Pancreas (tissue), 10 donors: ENCODE measurements around the gene ISOC2. TPM values are rescaled to one million over a fixed set of nuclear protein-coding genes. Genes with fewer than 3 reads are reported as not detected.

ENCODE experiments used
- ATAC-seq, 4 donors: fragments of 200-7000 bp; cut with Tn5 transposase; one replicate each; pipeline versions ENCODE4 v1.8.0 to v1.9.1; 2020; ENCODE audit warnings: mild to moderate bottlenecking in 4 of 4, moderate library complexity in 4 of 4
- DNase-seq, 6 donors: peaks; one replicate each; pipeline ENCODE4 v3.0.0-alpha.2; 2020
- FAIRE-seq: peaks from 2 replicates; lab custom pipeline; 2012; peaks lifted over from hg19 to GRCh38; lab: Jason Lieb, UNC
- H3K27ac ChIP-seq, 4 donors: fragments of 200-600 bp; sonication (generic); 1 replicate in 3 of 4; 2 replicates in 1 of 4; pipeline versions ENCODE4 v1.5.0 to v1.8.0; 2020
- H3K27me3 ChIP-seq, 4 donors: fragments of 200-600 bp; one replicate each; pipeline ENCODE4 v1.8.0; 2021
- H3K36me3 ChIP-seq, 3 donors: fragments of 200-600 bp; sonication (generic) in 1 of 3; one replicate each; pipeline versions ENCODE4 v1.5.0 to v1.8.0; 2020 to 2021
- H3K4me1 ChIP-seq, 3 donors: fragments of 200-600 bp; one replicate each; pipeline ENCODE4 v1.8.0; 2021
- H3K4me3 ChIP-seq, 4 donors: fragments of 200-600 bp; sonication (generic) in 2 of 4; one replicate each; pipeline versions ENCODE4 v1.5.0 to v1.8.0; 2020 to 2021
- H3K9me3 ChIP-seq, 4 donors: fragments of 200-600 bp; one replicate each; pipeline ENCODE4 v1.8.0; 2021
- WGBS, 2 donors: extraction: QIAGEN DNeasy Blood & Tissue Kit; methylation state at CpG; one replicate each; pipeline ENCODE4 v1.1.7; 2013; 5-methylcytosine and 5-hydroxymethylcytosine counted together
- intact Hi-C, 3 donors: fragments of 100-400 bp; cut with DNase I; formaldehyde crosslinking; loops; one replicate each; pipeline versions ENCODE4 v1.11.1 to v1.14.2; 2022
- polyA plus RNA-seq, 2 donors: library from polyadenylated mRNA; stranded (reverse); fragments of 200-250 nt; gene quantifications; one replicate each; pipeline ENCODE4 v1.2.3, GENCODE V29; 2013
- total RNA-seq, 6 donors: library from RNA; stranded (reverse); fragmentation: NEBNext Ultra II Directional in 4 of 6; extraction: Animal tissue kit (Norgen Biotek cat#: 25700) in 4 of 6; gene quantifications; one replicate each; pipeline versions ENCODE4 v1.2.1 to v1.2.4, GENCODE V29; 2021 to 2023
- TF ChIP-seq, protein P1 (sequence below), 4 donors: fragments of 200-600 bp; sonication (generic) in 3 of 4; IDR thresholded peaks; one replicate each; pipeline versions ENCODE4 v1.5.0 to v1.8.0; 2021; ENCODE audit warnings: antibody characterized with exemption in 4 of 4
- donor health status: healthy with polysubstance abuse.
- donor health status: DM: no; HTN: no; CAD: no; lungs with moderate emphysema.
- donor health status: DM: no; HTN: no; CAD: no.
- donor health status: control.
- donor health status: control.
- donor health status: Bipolar disorder and iron deficiency.
- donor health status: DM: yes; HTN: yes; CAD: no.
- donor health status: DM: no; HTN: no; CAD: no.
- donor health status: DM: no; HTN: no; CAD: no.
- donor health status: DM: yes; HTN: yes; CAD: no.

ISOC2 gene
- total and polyA plus RNA-seq, 8 donors: 13.0 to 43.9 (median 21.8) TPM

DNA sequence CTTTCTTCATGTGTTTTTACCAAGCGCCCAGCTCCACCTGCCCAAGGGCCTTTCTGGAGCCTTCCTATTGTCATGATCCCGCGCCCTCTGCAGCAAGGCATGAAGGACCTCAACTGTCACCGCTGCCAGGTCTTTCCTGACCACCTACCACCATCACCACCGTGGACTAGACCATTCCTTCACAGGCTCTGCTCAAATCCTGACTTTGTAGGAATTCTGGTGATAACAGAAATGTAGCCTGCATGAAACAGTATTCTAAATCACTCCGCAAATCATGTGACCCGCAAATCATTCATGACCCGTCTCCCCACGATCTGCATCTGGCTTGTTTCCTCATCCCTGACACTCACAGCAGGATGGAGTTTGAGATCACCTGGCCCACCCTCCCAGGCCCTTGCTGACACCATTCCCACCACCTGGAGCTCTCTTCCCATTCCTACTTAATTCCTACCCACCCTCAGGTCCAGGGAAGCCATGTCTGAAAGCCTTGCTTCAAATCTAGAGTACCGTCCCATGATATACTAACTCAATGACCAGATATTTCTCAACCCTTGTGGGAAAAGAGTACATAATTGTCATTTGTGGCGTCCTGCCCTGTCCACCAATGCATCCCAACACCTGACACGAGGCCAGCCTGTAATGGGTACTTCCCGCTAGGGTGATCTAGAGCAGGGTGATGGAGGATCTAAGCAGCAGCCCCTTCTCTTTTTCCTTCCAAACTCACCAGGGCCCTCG lies 55.2 kb downstream of the ISOC2 start:
- intact Hi-C loops: loop anchor here in 1 of 3 donors (10.0 kb wide), 1 partner anchor 111 kb away; no protein-coding TSS in a partner anchor
- no peak overlapping the region for H3K27ac ChIP-seq
- H3K4me1 ChIP-seq: peaks cover 0 to 4% (median 0%) of the 10 kb centered on the region in 3 donors
- 87 to 89% methylated on average over 14 of the region's 14 CpGs for WGBS, 2 donors
- ATAC-seq: no peak
- TF ChIP-seq, protein P1, sequence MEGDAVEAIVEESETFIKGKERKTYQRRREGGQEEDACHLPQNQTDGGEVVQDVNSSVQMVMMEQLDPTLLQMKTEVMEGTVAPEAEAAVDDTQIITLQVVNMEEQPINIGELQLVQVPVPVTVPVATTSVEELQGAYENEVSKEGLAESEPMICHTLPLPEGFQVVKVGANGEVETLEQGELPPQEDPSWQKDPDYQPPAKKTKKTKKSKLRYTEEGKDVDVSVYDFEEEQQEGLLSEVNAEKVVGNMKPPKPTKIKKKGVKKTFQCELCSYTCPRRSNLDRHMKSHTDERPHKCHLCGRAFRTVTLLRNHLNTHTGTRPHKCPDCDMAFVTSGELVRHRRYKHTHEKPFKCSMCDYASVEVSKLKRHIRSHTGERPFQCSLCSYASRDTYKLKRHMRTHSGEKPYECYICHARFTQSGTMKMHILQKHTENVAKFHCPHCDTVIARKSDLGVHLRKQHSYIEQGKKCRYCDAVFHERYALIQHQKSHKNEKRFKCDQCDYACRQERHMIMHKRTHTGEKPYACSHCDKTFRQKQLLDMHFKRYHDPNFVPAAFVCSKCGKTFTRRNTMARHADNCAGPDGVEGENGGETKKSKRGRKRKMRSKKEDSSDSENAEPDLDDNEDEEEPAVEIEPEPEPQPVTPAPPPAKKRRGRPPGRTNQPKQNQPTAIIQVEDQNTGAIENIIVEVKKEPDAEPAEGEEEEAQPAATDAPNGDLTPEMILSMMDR (IDR thresholded peaks at IDR 0.05): no peak
- peaks cover 0 to 7% (median 0%) of the 10 kb centered on the region in 3 donors for H3K36me3 ChIP-seq
- DNase-seq: no peak
- no peaks in the 10 kb centered on the region for H3K27me3 ChIP-seq
- FAIRE-seq: no peak
- no peaks in the 10 kb centered on the region for H3K9me3 ChIP-seq
- peak overlapping the region in 1 of 4 donors; percentile 64 for H3K4me3 ChIP-seq

DNA sequence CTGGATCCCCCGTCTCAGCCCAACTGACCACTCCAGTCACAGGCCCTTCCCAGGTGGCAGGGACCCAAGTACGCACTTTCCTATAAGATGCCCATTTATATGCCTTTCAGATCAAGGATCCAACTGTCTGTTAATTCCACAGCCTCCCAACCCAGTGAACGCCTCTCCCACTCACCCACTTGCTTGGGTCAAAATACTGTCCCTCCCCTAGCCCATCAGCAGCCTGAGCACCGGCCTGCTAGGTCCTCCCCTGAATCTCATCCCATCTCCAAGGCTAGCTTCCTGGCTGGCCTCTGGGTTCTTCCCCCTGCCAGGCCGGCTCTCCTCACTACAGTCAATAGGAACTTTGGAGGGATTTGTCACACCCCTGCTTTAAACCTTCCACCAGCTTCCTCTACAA lies 55.8 kb downstream of the ISOC2 start:
- intact Hi-C loops: loop anchor here in 1 of 3 donors (10.0 kb wide), 1 partner anchor 111 kb away; no protein-coding TSS in a partner anchor
- peaks cover 0 to 7% (median 0%) of the 10 kb centered on the region in 3 donors for H3K36me3 ChIP-seq
- ATAC-seq (no peak), FAIRE-seq (no peak), DNase-seq (no peak)
- no peak overlapping the region for H3K27ac ChIP-seq
- no peaks in the 10 kb centered on the region for H3K9me3 ChIP-seq
- TF ChIP-seq, protein P1 (IDR thresholded peaks at IDR 0.05): no peak
- peaks cover 0 to 4% (median 0%) of the 10 kb centered on the region in 3 donors for H3K4me1 ChIP-seq
- H3K4me3 ChIP-seq: no peak overlapping the region
- no peaks in the 10 kb centered on the region for H3K27me3 ChIP-seq
- 89 to 93% methylated on average over 5 of the region's 5 CpGs for WGBS, 2 donors

Other genes starting within 250 kb of the ISOC2 start
- 1 to 10 TPM; 1.0 to 1.8 (median 1.5) TPM for gene TMEM86B, start 232.9 kb downstream of the ISOC2 start, total RNA-seq
- 10 to 100 TPM; 14.4 to 27.3 TPM for gene TMEM86B, start 232.9 kb downstream of the ISOC2 start, polyA plus RNA-seq
- gene PPP6R1, start 202.6 kb downstream of the ISOC2 start, total RNA-seq: 10 to 100 TPM; 15.3 to 31.4 (median 18.9) TPM
- 10 to 100 TPM; 27.0 to 33.1 TPM for gene PPP6R1, start 202.6 kb downstream of the ISOC2 start, polyA plus RNA-seq
- gene HSPBP1, start 181.5 kb downstream of the ISOC2 start, total RNA-seq: 10 to 100 TPM in 4 of 6 donors, 1 to 10 TPM in 2; 7.0 to 16.6 (median 12.3) TPM
- gene HSPBP1, start 181.5 kb downstream of the ISOC2 start, polyA plus RNA-seq: 10 to 100 TPM; 26.4 to 29.5 TPM
- 1 to 10 TPM in 3 of 6 donors, under 1 TPM in 3; 0.46 to 2.5 (median 1.1) TPM for gene BRSK1, start 177.6 kb downstream of the ISOC2 start, total RNA-seq
- gene BRSK1, start 177.6 kb downstream of the ISOC2 start, polyA plus RNA-seq: 1 to 10 TPM; 4.8 to 9.2 TPM
- gene TMEM150B, start 136.3 kb downstream of the ISOC2 start, total RNA-seq: 1 to 10 TPM in 1 of 6 donors, under 1 TPM in 2, not detected in 3; 0.32 to 1.3 (median 0.83) TPM
- under 1 TPM in 1 of 2 donors, not detected in 1; 0.14 TPM for gene TMEM150B, start 136.3 kb downstream of the ISOC2 start, polyA plus RNA-seq
- gene KMT5C, start 121.8 kb downstream of the ISOC2 start, total RNA-seq: 10 to 100 TPM in 2 of 6 donors, 1 to 10 TPM in 4; 4.3 to 12.6 (median 6.9) TPM
- gene KMT5C, start 121.8 kb downstream of the ISOC2 start, polyA plus RNA-seq: 10 to 100 TPM; 22.3 to 27.4 TPM
- under 1 TPM in 1 of 6 donors, not detected in 5; 0.62 TPM for gene COX6B2, start 106.9 kb downstream of the ISOC2 start, total RNA-seq
- gene COX6B2, start 106.9 kb downstream of the ISOC2 start, polyA plus RNA-seq: under 1 TPM; 0.28 to 0.42 TPM
- gene GARIN5B, start 98.4 kb downstream of the ISOC2 start, total RNA-seq: not detected
- not detected for gene GARIN5B, start 98.4 kb downstream of the ISOC2 start, polyA plus RNA-seq
- under 1 TPM in 3 of 6 donors, not detected in 3; 0.20 to 0.41 (median 0.37) TPM for gene IL11, start 91.2 kb downstream of the ISOC2 start, total RNA-seq
- under 1 TPM; 0.16 to 0.19 TPM for gene IL11, start 91.2 kb downstream of the ISOC2 start, polyA plus RNA-seq
- gene TMEM190, start 84.8 kb downstream of the ISOC2 start, total RNA-seq: not detected
- gene TMEM190, start 84.8 kb downstream of the ISOC2 start, polyA plus RNA-seq: under 1 TPM in 1 of 2 donors, not detected in 1; 0.45 TPM
- 10 to 100 TPM; 14.7 to 32.7 (median 21.3) TPM for gene TMEM238, start 77.3 kb downstream of the ISOC2 start, total RNA-seq
- under 1 TPM; 0.42 TPM for gene TMEM238, start 77.3 kb downstream of the ISOC2 start, polyA plus RNA-seq
- 1,000 to 10,000 TPM in 1 of 6 donors, 100 to 1,000 TPM in 5; 420 to 1,198 (median 819) TPM for gene RPL28, start 75.7 kb downstream of the ISOC2 start, total RNA-seq
- gene RPL28, start 75.7 kb downstream of the ISOC2 start, polyA plus RNA-seq: 1,000 to 10,000 TPM in 1 of 2 donors, 100 to 1,000 TPM in 1; 738 to 1,109 TPM
- gene UBE2S, start 53.9 kb downstream of the ISOC2 start, total RNA-seq: 1 to 10 TPM; 2.0 to 7.3 (median 5.1) TPM
- gene UBE2S, start 53.9 kb downstream of the ISOC2 start, polyA plus RNA-seq: 1 to 10 TPM; 3.6 to 5.0 TPM
- under 1 TPM in 3 of 6 donors, not detected in 3; 0.05 to 0.16 (median 0.06) TPM for gene SHISA7, start 18.3 kb downstream of the ISOC2 start, total RNA-seq
- under 1 TPM; 0.04 to 0.33 TPM for gene SHISA7, start 18.3 kb downstream of the ISOC2 start, polyA plus RNA-seq
- gene C19orf85, start 3.1 kb upstream of the ISOC2 start, total RNA-seq: not detected
- not detected for gene C19orf85, start 3.1 kb upstream of the ISOC2 start, polyA plus RNA-seq
- 1 to 10 TPM; 3.4 to 6.2 (median 4.1) TPM for gene ZNF628, start 15.0 kb upstream of the ISOC2 start, total RNA-seq
- 1 to 10 TPM; 2.6 to 7.8 TPM for gene ZNF628, start 15.0 kb upstream of the ISOC2 start, polyA plus RNA-seq
- 10 to 100 TPM in 1 of 6 donors, 1 to 10 TPM in 5; 5.8 to 10.1 (median 7.5) TPM for gene NAT14, start 23.5 kb upstream of the ISOC2 start, total RNA-seq
- 10 to 100 TPM; 27.9 to 32.4 TPM for gene NAT14, start 23.5 kb upstream of the ISOC2 start, polyA plus RNA-seq
- gene SSC5D, start 26.8 kb upstream of the ISOC2 start, total RNA-seq: 1 to 10 TPM in 4 of 6 donors, under 1 TPM in 2; 0.60 to 5.3 (median 1.4) TPM
- 1 to 10 TPM in 1 of 2 donors, under 1 TPM in 1; 0.77 to 2.1 TPM for gene SSC5D, start 26.8 kb upstream of the ISOC2 start, polyA plus RNA-seq
- under 1 TPM in 1 of 6 donors, not detected in 5; 0.43 TPM for gene SBK2, start 75.5 kb upstream of the ISOC2 start, total RNA-seq
- under 1 TPM; 0.28 to 0.46 TPM for gene SBK2, start 75.5 kb upstream of the ISOC2 start, polyA plus RNA-seq
- gene SBK3, start 83.9 kb upstream of the ISOC2 start, total RNA-seq: under 1 TPM in 2 of 6 donors, not detected in 4; 0.19 to 0.28 TPM
- under 1 TPM; 0.11 to 0.16 TPM for gene SBK3, start 83.9 kb upstream of the ISOC2 start, polyA plus RNA-seq
- 10 to 100 TPM in 1 of 6 donors, 1 to 10 TPM in 5; 6.5 to 12.7 (median 9.2) TPM for gene ZNF579, start 119.2 kb upstream of the ISOC2 start, total RNA-seq
- gene ZNF579, start 119.2 kb upstream of the ISOC2 start, polyA plus RNA-seq: 10 to 100 TPM; 11.6 to 16.1 TPM
- gene FIZ1, start 137.9 kb upstream of the ISOC2 start, total RNA-seq: 10 to 100 TPM in 2 of 6 donors, 1 to 10 TPM in 4; 6.8 to 12.1 (median 8.9) TPM
- gene FIZ1, start 137.9 kb upstream of the ISOC2 start, polyA plus RNA-seq: 10 to 100 TPM; 12.6 TPM
- 10 to 100 TPM; 17.1 to 37.0 (median 33.1) TPM for gene ZNF524, start 138.6 kb upstream of the ISOC2 start, total RNA-seq
- 10 to 100 TPM; 26.7 to 79.4 TPM for gene ZNF524, start 138.6 kb upstream of the ISOC2 start, polyA plus RNA-seq
- 1 to 10 TPM; 6.6 to 9.0 (median 7.8) TPM for gene ZNF865, start 144.0 kb upstream of the ISOC2 start, total RNA-seq
- gene ZNF865, start 144.0 kb upstream of the ISOC2 start, polyA plus RNA-seq: 1 to 10 TPM; 5.7 to 9.7 TPM
- gene ZNF784, start 162.9 kb upstream of the ISOC2 start, total RNA-seq: 1 to 10 TPM; 3.7 to 5.8 (median 4.6) TPM
- gene ZNF784, start 162.9 kb upstream of the ISOC2 start, polyA plus RNA-seq: 10 to 100 TPM; 10.3 to 12.9 TPM
- gene ZNF580, start 179.4 kb upstream of the ISOC2 start, total RNA-seq: 10 to 100 TPM; 12.7 to 24.3 (median 17.6) TPM
- 10 to 100 TPM; 35.0 to 40.5 TPM for gene ZNF580, start 179.4 kb upstream of the ISOC2 start, polyA plus RNA-seq
- gene ZNF581, start 182.0 kb upstream of the ISOC2 start, total RNA-seq: 10 to 100 TPM; 12.9 to 23.2 (median 16.9) TPM
- 10 to 100 TPM; 13.8 to 16.6 TPM for gene ZNF581, start 182.0 kb upstream of the ISOC2 start, polyA plus RNA-seq
- gene CCDC106, start 186.6 kb upstream of the ISOC2 start, total RNA-seq: 1 to 10 TPM; 3.2 to 6.2 (median 5.0) TPM
- 10 to 100 TPM; 20.7 to 22.8 TPM for gene CCDC106, start 186.6 kb upstream of the ISOC2 start, polyA plus RNA-seq
- 10 to 100 TPM; 38.4 to 97.0 (median 58.8) TPM for gene U2AF2, start 193.4 kb upstream of the ISOC2 start, total RNA-seq
- 100 to 1,000 TPM in 1 of 2 donors, 10 to 100 TPM in 1; 74.8 to 113 TPM for gene U2AF2, start 193.4 kb upstream of the ISOC2 start, polyA plus RNA-seq
- gene EPN1, start 213.6 kb upstream of the ISOC2 start, total RNA-seq: 100 to 1,000 TPM in 1 of 6 donors, 10 to 100 TPM in 5; 64.9 to 102 (median 84.6) TPM
- gene EPN1, start 213.6 kb upstream of the ISOC2 start, polyA plus RNA-seq: 10 to 100 TPM; 38.4 to 76.8 TPM